ENCODE data around the gene ARL6IP1.

Gene ARL6IP1

GRCh38 chr16:18827890-18828289 lies 26.5 kb upstream of the ARL6IP1 start:
- TF ChIP-seq POLR2A (IDR thresholded peaks at IDR 0.05; ENCODE audit: extremely low read depth, insufficient read length) (no peak), MYC (IDR thresholded peaks at IDR 0.05; ENCODE audit: low read depth, low read length) (no peak), CTCF (IDR thresholded peaks at IDR 0.05; ENCODE audit: low read depth, low read length) (no peak), MAX (IDR thresholded peaks at IDR 0.05; ENCODE audit: low read depth, low read length) (no peak)
- H3K4me3 ChIP-seq (ENCODE audit: low read depth, low read length): no peak overlapping the region
- DNase-seq (ENCODE audit: low read depth): no peak

- DNase-seq (ENCODE audit: low read depth): no peak
- TF ChIP-seq CTCF (IDR thresholded peaks at IDR 0.05; ENCODE audit: low read depth, low read length): no peak
- TF ChIP-seq POLR2A (IDR thresholded peaks at IDR 0.05; ENCODE audit: extremely low read depth, insufficient read length): no peak
- no peak for TF ChIP-seq MAX (IDR thresholded peaks at IDR 0.05; ENCODE audit: low read depth, low read length)
- no peak for TF ChIP-seq MYC (IDR thresholded peaks at IDR 0.05; ENCODE audit: low read depth, low read length)
- H3K4me3 ChIP-seq (ENCODE audit: low read depth, low read length): no peak overlapping the region
These were observed 14.9 kb upstream of the ARL6IP1 start for GRCh38 chr16:18816286-18816685.

GRCh38 chr16:18811925-18812324 lies 10.6 kb upstream of the ARL6IP1 start:
- TF ChIP-seq POLR2A (IDR thresholded peaks at IDR 0.05; ENCODE audit: extremely low read depth, insufficient read length) (no peak), MAX (IDR thresholded peaks at IDR 0.05; ENCODE audit: low read depth, low read length) (no peak)
- no peak overlapping the region for H3K4me3 ChIP-seq (ENCODE audit: low read depth, low read length)
- no peak for DNase-seq (ENCODE audit: low read depth)

GRCh38 chr16:18809165-18809564 lies 7.8 kb upstream of the ARL6IP1 start:
- no peak overlapping the region for H3K4me3 ChIP-seq (ENCODE audit: low read depth, low read length)
- TF ChIP-seq POLR2A (IDR thresholded peaks at IDR 0.05; ENCODE audit: extremely low read depth, insufficient read length) (no peak), CTCF (IDR thresholded peaks at IDR 0.05; ENCODE audit: low read depth, low read length) (no peak), MYC (IDR thresholded peaks at IDR 0.05; ENCODE audit: low read depth, low read length) (no peak)
- no peak for DNase-seq (ENCODE audit: low read depth)

GRCh38 chr16:18805257-18805773 lies 4.0 kb upstream of the ARL6IP1 start:
- TF ChIP-seq POLR2A (IDR thresholded peaks at IDR 0.05; ENCODE audit: extremely low read depth, insufficient read length) (no peak), MYC (IDR thresholded peaks at IDR 0.05; ENCODE audit: low read depth, low read length) (no peak), CTCF (IDR thresholded peaks at IDR 0.05; ENCODE audit: low read depth, low read length) (no peak), MAX (IDR thresholded peaks at IDR 0.05; ENCODE audit: low read depth, low read length) (no peak)
- no peak overlapping the region for H3K4me3 ChIP-seq (ENCODE audit: low read depth, low read length)
- no peak for DNase-seq (ENCODE audit: low read depth)

GRCh38 chr16:18804540-18804939 lies 3.2 kb upstream of the ARL6IP1 start:
- no peak overlapping the region for H3K4me3 ChIP-seq (ENCODE audit: low read depth, low read length)
- DNase-seq (ENCODE audit: low read depth): no peak
- TF ChIP-seq MYC (IDR thresholded peaks at IDR 0.05; ENCODE audit: low read depth, low read length) (no peak), POLR2A (IDR thresholded peaks at IDR 0.05; ENCODE audit: extremely low read depth, insufficient read length) (no peak), CTCF (IDR thresholded peaks at IDR 0.05; ENCODE audit: low read depth, low read length) (no peak), MAX (IDR thresholded peaks at IDR 0.05; ENCODE audit: low read depth, low read length) (no peak)

Data from NB4 (cell line).